ENCODE data around the gene ANTXR2. TPM values are rescaled to one million over a fixed set of nuclear protein-coding genes. Genes with fewer than 3 reads are reported as not detected.

ANTXR2 gene
- total RNA-seq, 1 experiment from 2014 or later = 7.0 TPM

- H3K36me3 ChIP-seq (ENCODE audit: insufficient read depth, low read length, poor library complexity, severe bottlenecking) = no peaks in the 10 kb centered on the region
- TF ChIP-seq, protein P1, sequence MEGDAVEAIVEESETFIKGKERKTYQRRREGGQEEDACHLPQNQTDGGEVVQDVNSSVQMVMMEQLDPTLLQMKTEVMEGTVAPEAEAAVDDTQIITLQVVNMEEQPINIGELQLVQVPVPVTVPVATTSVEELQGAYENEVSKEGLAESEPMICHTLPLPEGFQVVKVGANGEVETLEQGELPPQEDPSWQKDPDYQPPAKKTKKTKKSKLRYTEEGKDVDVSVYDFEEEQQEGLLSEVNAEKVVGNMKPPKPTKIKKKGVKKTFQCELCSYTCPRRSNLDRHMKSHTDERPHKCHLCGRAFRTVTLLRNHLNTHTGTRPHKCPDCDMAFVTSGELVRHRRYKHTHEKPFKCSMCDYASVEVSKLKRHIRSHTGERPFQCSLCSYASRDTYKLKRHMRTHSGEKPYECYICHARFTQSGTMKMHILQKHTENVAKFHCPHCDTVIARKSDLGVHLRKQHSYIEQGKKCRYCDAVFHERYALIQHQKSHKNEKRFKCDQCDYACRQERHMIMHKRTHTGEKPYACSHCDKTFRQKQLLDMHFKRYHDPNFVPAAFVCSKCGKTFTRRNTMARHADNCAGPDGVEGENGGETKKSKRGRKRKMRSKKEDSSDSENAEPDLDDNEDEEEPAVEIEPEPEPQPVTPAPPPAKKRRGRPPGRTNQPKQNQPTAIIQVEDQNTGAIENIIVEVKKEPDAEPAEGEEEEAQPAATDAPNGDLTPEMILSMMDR (conservative IDR thresholded peaks at IDR 0.05; ENCODE audit: low read depth, low read length) = no peak
- no peak for TF ChIP-seq EZH2 (IDR thresholded peaks at IDR 0.05; ENCODE audit: borderline replicate concordance, low read depth, low read length, poor library complexity, severe bottlenecking)
- no peak overlapping the region for H3K27ac ChIP-seq (ENCODE audit: low read depth, low read length, poor library complexity, severe bottlenecking)
- H3K4me3 ChIP-seq (ENCODE audit: low read depth, low read length, poor library complexity, severe bottlenecking) = no peak overlapping the region
- DNase-seq (ENCODE audit: low spot score) = no peak
- CTCF ChIA-PET = no interaction called here
- POLR2A ChIA-PET (ENCODE audit: low non-redundant PET) = no interaction called here
- H3K9me3 ChIP-seq (ENCODE audit: low read depth, low read length, poor library complexity, severe bottlenecking) = no peaks in the 10 kb centered on the region
- no peaks in the 10 kb centered on the region for H3K4me1 ChIP-seq (ENCODE audit: insufficient read depth, low read length, poor library complexity, severe bottlenecking)
- BruUV-seq (replicated peaks) = no TSS peak
- H3K27me3 ChIP-seq (replicated peaks; ENCODE audit: insufficient read depth, low read depth, low read length, poor library complexity) = no peaks in the 10 kb centered on the region
- intact Hi-C loops (cut with micrococcal nuclease; ENCODE audit: unreplicated experiment) = no loop called here
These were observed 23.1 kb downstream of the ANTXR2 start for GRCh38 chr4:80049813-80050534.

DNA sequence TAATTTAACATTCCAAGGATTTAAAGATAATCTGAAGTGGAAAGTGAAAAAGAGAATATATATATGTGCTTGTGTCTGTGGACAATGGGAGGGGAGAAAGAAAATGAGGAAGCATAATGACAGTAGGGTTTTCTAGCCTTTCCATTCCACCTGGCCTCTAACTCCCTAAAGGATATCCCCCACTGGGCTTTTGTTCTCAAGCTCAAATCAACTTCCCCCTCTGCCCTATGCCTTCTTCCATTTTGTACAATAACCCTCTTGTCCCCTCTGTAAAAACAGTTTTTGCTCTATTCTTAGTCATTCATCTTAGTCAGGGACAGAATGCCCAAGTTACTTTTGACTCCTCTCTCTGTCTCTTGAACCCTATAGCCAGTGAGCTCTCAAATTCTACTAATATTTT, 23.6 kb downstream of the ANTXR2 start:
- ChIA-PET CTCF (no interaction called here), POLR2A (ENCODE audit: low non-redundant PET) (no interaction called here)
- intact Hi-C loops (cut with micrococcal nuclease; ENCODE audit: unreplicated experiment) = no loop called here
- BruUV-seq (replicated peaks) = no TSS peak
- Histone ChIP-seq H3K27ac (ENCODE audit: low read depth, low read length, poor library complexity, severe bottlenecking) (no peak overlapping the region), H3K4me3 (ENCODE audit: low read depth, low read length, poor library complexity, severe bottlenecking) (no peak overlapping the region), H3K27me3 (replicated peaks; ENCODE audit: insufficient read depth, low read depth, low read length, poor library complexity) (no peaks in the 10 kb centered on the region), H3K4me1 (ENCODE audit: insufficient read depth, low read length, poor library complexity, severe bottlenecking) (no peaks in the 10 kb centered on the region), H3K36me3 (ENCODE audit: insufficient read depth, low read length, poor library complexity, severe bottlenecking) (no peaks in the 10 kb centered on the region), H3K9me3 (ENCODE audit: low read depth, low read length, poor library complexity, severe bottlenecking) (no peaks in the 10 kb centered on the region)
- TF ChIP-seq, protein P1 (conservative IDR thresholded peaks at IDR 0.05; ENCODE audit: low read depth, low read length) = no peak
- TF ChIP-seq EZH2 (IDR thresholded peaks at IDR 0.05; ENCODE audit: borderline replicate concordance, low read depth, low read length, poor library complexity, severe bottlenecking) = no peak
- DNase-seq (ENCODE audit: low spot score) = peak; percentile 29

GRCh38 chr4:80045786-80046185, 27.2 kb downstream of the ANTXR2 start:
- Histone ChIP-seq H3K4me3 (ENCODE audit: low read depth, low read length, poor library complexity, severe bottlenecking) (no peak overlapping the region), H3K27ac (ENCODE audit: low read depth, low read length, poor library complexity, severe bottlenecking) (no peak overlapping the region), H3K36me3 (ENCODE audit: insufficient read depth, low read length, poor library complexity, severe bottlenecking) (no peaks in the 10 kb centered on the region), H3K9me3 (ENCODE audit: low read depth, low read length, poor library complexity, severe bottlenecking) (no peaks in the 10 kb centered on the region), H3K4me1 (ENCODE audit: insufficient read depth, low read length, poor library complexity, severe bottlenecking) (no peaks in the 10 kb centered on the region), H3K27me3 (replicated peaks; ENCODE audit: insufficient read depth, low read depth, low read length, poor library complexity) (no peaks in the 10 kb centered on the region)
- intact Hi-C loops (cut with micrococcal nuclease; ENCODE audit: unreplicated experiment) = no loop called here
- ChIA-PET CTCF (no interaction called here), POLR2A (ENCODE audit: low non-redundant PET) (no interaction called here)
- no TSS peak for BruUV-seq (replicated peaks)
- TF ChIP-seq, protein P1 (conservative IDR thresholded peaks at IDR 0.05; ENCODE audit: low read depth, low read length) = no peak
- TF ChIP-seq EZH2 (IDR thresholded peaks at IDR 0.05; ENCODE audit: borderline replicate concordance, low read depth, low read length, poor library complexity, severe bottlenecking) = no peak
- no peak for DNase-seq (ENCODE audit: low spot score)
